ENCODE data around the gene TPRA1.

- TF ChIP-seq CTCF (IDR thresholded peaks at IDR 0.05) (no peak), POLR2A (IDR thresholded peaks at IDR 0.05) (no peak)
These were observed 49.5 kb upstream of the TPRA1 start for GRCh38 chr3:127640042-127640355.

All from thyroid gland (tissue), 4 donors.